SIG-M5 treated with dmso at 0.1 percent for 504 hours (cell line): Measurements from ENCODE around the gene ARID1B.

Source experiments
- DNase-seq: peaks from one replicate; lab custom pipeline; 2025; ENCODE audit not compliant: unreplicated experiment; lab: John Stamatoyannopoulos, UW

Gene ARID1B

DNA sequence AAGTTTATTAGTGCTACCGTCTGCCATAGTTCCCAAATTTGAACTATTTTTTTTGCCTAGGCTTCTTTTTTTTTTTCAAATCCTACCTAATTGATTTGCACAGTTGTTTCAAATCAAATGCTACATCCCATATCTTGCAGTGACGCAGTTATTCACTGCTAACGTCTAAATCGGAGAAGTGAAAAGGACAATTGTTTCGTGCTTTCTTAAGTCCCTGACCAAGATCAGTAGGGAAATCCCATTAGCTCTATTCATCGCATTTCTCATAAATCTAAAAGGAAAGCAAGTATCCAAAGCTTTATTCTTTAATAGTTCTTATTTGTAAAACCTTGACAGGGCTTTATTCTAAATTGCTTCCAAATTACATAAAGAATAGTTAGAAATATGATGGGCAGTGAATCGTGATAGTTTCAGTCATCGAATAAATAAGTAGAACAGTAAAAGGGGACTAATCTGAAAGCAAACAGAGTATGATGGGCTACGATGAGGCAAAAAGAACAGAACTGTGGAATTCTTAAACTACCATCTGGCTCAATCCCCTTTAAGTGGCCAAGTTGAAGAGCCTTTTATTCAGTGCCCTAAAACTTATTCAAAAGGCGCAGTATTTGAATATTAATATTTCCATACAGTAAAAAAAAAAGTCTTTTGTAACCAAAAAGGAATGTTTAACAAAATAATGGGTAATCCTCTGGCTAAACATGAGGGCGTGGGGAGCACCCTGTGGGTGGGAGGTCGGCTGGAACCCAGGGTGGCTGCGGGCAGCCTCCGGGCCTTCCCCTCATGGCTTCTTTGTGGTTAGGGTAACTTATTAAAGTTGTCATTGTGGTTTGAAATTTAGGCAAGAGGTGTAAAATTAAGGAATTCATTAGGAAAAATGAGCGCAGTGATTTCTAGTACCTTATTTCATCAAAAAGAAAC, 3.0 kb upstream of the ARID1B start:
- no peak for DNase-seq

DNA sequence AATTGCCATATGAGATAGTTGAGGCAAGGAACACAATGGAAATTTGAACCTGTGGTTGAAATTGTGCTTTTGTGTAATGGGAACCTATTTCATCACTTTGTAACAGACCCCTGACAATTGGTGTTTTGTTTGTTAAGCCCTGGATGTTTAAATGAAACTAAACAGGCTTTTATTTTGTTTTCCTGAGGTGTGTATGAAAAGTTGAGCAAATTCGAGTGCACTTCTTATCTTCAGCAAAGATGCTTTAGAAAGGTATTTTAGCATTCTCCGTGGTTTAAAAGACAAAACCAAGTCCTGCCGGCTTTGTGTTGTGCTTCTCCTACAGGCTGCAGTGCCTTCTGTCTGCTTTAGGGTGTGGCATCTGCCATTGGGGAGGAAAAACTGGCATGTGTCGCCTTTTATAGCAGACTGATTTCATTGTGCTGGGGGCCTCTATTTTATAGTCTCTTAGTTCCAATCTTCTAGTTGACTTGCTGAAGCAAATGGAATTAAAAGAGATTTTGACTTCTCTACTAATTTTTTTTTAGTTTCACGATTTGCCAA, 2.2 kb upstream of the ARID1B start:
- DNase-seq: no peak

DNA sequence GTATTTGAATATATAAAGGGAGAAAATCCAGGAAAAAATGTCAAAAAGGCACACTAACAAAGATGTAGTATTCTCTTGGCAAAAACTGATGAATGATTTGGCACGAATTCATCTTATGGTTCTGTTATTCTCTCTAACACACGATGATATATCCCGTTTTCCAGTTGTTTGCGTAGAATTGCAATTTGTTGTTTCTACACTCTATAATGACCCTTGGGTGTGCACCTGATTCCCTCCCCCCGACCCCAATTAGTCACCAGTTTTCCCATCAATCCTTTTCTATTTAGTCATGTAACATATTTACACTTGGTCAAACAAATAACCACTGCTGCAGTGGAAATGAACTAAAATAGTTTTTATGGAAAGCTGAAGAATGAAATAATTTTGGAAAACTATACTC, 1.5 kb upstream of the ARID1B start:
- DNase-seq: no peak

DNA sequence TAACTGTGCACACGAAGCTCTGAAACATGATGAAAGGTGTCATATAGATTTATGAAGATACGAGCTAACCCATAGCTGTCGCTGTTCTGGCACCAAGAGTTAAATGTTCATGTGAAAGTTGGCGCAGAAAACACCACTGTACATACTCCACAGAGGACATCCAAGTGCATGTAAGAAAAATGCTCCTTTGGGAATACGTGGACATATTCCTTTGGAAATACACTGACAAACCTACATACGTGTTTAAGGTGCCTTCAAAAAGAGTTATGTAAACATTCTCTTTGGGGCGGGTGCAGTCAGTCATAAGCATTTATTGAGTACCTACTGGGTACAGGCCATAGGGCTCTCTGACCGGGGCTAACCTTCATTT, 723 bp upstream of the ARID1B start:
- peak; percentile 46 for DNase-seq

DNA sequence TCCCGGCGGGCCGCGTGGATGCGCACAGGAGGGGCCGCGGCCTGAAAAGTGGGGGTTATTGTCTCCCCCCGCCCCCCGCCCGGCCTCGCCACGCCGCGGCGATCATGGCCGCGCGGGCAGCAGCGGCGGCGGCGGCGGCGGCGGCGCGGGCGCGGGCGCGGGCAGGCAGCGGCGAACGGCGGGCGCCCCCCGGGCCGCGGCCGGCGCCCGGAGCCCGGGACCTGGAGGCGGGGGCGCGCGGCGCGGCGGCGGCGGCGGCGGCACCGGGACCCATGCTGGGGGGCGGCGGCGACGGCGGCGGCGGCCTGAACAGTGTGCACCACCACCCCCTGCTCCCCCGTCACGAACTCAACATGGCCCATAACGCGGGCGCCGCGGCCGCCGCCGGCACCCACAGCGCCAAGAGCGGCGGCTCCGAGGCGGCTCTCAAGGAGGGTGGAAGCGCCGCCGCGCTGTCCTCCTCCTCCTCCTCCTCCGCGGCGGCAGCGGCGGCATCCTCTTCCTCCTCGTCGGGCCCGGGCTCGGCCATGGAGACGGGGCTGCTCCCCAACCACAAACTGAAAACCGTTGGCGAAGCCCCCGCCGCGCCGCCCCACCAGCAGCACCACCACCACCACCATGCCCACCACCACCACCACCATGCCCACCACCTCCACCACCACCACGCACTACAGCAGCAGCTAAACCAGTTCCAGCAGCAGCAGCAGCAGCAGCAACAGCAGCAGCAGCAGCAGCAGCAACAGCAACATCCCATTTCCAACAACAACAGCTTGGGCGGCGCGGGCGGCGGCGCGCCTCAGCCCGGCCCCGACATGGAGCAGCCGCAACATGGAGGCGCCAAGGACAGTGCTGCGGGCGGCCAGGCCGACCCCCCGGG, 637 bp downstream of the ARID1B start:
- peak; percentile 16 for DNase-seq

DNA sequence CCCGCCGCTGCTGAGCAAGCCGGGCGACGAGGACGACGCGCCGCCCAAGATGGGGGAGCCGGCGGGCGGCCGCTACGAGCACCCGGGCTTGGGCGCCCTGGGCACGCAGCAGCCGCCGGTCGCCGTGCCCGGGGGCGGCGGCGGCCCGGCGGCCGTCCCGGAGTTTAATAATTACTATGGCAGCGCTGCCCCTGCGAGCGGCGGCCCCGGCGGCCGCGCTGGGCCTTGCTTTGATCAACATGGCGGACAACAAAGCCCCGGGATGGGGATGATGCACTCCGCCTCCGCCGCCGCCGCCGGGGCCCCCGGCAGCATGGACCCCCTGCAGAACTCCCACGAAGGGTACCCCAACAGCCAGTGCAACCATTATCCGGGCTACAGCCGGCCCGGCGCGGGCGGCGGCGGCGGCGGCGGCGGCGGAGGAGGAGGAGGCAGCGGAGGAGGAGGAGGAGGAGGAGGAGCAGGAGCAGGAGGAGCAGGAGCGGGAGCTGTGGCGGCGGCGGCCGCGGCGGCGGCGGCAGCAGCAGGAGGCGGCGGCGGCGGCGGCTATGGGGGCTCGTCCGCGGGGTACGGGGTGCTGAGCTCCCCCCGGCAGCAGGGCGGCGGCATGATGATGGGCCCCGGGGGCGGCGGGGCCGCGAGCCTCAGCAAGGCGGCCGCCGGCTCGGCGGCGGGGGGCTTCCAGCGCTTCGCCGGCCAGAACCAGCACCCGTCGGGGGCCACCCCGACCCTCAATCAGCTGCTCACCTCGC, 1.5 kb downstream of the ARID1B start:
- peak; percentile 21 for DNase-seq

DNA sequence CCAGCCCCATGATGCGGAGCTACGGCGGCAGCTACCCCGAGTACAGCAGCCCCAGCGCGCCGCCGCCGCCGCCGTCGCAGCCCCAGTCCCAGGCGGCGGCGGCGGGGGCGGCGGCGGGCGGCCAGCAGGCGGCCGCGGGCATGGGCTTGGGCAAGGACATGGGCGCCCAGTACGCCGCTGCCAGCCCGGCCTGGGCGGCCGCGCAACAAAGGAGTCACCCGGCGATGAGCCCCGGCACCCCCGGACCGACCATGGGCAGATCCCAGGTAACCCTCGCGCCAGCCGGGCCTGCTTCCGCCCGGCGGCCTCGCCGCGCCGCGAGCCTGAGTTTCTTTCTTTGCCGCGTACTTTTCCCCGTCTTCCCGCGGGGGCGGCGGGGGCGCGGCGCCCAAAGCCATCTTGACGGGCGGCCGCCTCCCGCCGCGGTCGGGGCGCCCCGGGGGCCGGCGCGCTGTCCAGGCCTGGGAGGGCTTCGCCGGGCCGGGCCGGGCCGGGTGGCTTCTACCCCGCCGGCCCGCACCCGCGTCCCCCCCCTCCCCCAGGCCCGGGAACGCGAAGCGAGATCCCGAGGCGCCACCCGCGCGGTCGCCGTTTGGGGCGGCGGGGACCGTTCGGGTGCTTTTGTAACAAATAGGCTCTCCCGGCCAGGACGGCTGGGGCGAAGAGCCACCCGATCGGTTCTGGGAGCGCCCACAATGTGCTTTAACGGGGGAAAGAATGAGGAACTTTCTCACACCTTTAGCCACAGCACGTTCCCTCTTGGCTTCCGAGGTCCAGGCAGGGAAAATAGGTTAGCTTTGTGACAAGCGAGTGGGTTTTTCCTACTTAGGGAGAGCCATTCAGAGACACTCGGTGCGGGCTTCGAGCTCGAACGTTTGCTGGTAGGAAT, 2.3 kb downstream of the ARID1B start:
- DNase-seq: peak; percentile 29

DNA sequence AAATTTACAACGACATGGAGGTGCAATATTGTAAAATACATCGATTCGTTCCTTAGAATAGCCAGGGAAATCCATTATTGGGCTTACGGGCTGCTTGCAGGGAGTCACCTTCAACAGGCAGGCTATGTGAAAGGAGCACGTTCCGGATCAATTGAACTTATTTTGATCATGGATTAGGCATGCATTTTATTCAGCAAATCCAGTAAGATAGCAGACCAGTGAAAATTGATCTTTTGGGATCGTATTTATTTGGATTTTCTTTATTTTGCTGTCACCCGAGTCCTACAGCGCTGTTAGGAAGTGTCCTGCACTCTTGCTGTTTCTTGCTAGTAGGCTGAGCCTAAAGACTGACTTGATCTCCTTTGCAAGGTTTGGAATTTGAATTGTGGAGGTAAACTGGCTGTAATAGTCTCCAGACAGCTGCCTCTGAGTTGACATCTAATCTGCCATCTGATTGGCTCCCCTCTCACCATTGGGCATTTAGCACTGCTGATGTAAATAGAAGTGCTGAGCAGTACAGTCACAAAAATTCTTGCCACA, 3.0 kb downstream of the ARID1B start:
- DNase-seq: peak; percentile 90

DNA sequence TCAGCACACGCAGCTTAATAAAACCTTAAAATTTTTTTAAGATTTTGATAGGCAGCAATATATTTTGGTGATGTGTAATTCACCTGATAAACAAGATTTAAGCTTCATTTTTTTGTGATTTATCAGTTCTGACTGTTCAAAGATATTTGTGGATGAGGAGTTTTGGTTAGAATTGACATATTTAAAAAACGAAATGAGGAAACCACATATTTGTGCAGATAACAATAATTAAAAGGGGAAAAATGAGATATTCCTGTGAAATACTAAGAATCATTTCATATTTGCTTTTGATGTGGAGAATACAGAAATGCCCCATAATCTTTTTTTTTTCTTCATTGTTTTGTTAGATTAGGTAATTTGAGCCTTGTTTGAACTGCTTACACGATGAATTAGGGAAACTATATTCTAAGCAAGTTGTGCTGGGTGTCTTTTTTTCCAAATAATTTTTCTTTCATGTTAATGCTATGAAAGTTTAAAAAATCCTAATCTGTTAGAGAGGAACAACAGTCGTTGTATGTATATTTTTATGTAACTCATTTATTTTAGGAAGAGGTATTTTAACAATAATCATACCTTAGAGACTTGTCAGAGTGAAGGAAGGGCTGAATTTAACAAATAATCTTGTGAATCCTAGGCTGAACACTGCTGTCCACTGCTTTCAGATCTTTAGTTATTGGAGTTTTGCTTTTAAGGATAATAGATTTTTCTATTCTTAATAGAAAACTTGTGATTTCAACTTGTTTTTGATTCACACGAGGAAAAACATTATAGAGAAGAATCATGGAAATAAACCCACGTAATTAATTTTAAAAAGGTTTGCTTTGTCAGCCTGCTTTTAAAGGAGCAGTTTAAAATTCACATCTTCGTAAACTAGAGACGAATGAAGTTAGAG, 4.0 kb downstream of the ARID1B start:
- DNase-seq: no peak

DNA sequence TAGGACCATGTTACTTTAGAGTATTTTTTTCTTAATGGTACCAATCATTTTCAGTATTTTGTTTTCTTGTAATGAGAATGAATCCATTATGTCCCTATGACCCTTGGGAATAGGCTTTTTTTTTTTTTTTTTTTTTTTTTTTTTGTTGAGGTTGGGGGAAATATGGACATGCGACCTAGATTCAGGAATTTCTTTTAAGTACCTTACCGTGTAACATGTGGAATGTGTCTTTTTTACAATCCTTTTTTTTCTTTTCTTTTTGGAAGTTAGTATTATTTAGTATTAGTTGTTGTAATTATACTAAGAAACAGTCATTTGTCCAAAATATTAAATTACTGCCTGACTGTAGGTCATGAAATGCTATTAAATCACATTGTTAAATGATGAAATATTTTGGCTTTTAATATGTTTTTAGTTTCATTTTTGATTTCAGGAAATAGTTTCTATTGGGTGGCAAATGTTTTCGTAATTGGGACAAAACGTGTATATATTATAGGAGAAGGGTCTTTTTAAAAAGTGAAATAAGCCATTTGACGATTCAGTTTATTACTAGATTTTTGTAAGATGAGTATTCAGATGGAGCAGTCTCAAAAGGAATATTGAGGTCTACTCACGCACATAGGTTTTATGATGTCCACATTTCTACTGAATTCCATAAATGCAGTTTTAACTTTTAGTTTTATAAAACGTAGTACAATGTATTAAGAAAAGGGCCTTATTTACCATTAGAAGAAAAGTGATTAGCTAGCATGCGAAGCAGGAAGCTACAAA, 4.9 kb downstream of the ARID1B start:
- no peak for DNase-seq

DNA sequence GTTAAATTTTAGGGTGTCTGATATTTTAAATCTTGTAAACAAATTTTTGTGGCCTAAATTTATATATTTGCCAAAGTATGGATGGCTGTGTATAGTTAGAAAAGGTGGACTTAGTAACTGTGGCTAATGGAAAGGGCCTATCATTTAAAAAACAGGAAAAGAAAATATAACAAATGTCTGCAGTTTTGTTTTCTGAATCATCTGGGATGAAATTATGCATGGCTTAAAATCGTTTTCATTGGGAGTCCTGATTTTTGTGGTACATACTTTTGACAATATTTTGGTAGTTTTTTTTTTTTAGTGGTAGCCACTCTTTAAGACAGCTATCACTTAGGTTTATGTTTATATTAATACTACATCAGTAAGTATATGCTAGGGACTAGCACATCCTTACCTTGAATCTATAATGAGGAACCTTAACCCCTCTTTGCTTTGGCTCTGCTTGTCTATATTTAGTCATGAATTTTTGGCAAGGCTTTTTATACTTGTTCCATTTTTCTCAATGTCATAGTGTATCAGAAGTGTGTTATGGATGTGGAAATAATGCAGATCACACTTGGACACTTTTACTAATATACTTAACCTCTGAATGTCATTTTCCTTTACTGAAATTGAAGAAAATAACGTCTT, 5.6 kb downstream of the ARID1B start:
- no peak for DNase-seq

DNA sequence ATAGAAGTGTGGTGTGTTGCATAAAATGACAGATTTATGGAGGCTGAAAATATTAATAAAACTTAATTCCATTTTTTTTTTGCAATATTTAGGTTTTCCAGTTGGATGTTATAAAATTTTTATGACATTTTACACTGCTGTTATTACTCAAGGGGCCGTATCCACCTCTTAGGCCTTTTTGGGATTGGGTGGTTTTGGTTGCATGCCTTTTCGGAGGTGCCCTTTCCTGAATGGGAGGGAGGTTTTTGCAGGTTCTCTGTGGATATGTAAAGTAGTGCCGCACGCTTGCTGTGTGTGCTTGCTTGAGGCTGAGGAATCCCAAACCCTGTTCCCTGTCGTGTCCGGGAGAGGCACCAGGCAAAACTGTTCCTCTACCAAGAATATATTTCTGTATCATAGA, 6.8 kb downstream of the ARID1B start:
- no peak for DNase-seq

DNA sequence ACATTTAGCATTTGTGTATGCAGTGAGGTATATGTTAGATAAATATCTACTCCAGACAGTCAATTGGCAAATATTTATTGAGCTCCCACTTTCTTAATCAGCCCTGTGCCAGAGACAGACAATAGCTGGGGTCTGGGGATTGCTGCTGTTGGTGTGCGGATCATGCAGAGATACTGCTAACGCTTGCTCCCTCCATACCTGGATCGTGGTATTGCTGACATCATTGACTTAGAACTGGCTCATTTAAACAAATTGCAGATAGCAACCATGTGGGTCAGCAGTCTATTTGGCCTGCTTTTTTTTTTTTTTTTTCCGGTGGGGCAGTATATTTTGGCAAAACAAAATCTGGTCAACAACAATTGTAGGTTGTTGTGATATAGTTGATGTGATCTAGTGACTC, 9.5 kb downstream of the ARID1B start:
- no peak for DNase-seq

DNA sequence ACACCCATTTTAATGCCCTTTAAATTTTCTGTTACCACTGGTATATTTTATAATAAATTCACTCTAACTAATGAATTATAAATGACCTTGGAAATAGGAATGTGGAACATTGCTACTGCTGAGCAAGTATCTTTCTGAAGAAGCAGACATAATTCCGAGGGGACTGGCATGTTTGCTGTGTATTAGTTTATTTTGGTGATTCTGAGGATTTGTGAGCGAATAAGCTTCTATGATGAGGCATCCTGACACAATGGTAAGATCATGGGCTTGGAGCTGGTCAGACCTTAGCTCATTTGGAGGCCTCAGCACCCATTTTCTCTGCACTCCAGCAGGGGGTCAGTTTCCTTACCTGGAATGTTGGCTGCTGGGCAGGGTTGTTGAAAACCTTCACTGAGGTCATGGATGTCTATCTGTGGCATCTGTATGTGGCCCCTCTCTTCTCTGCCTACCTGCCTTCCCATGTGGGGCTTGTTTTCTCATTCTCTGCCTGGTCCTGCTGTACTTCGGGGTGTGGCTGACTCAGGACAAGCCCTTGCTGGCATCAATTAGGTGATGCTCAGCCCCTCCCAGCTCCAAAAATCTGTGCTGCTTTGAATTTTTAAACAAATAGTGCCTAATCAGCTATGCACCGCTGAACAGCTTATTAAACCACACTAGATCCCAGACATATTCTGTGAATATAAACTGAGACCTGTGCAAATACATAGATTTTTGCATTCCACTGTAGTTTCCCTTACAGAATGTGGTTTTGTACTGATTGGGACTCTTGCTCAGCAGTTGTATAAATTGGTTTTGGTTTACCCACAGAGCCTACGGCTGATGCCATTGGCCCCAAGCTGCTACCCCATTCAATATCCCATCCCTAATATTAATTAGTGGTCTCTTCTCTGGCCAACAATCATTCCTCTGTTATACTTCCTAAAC, 10.7 kb downstream of the ARID1B start:
- no peak for DNase-seq

DNA sequence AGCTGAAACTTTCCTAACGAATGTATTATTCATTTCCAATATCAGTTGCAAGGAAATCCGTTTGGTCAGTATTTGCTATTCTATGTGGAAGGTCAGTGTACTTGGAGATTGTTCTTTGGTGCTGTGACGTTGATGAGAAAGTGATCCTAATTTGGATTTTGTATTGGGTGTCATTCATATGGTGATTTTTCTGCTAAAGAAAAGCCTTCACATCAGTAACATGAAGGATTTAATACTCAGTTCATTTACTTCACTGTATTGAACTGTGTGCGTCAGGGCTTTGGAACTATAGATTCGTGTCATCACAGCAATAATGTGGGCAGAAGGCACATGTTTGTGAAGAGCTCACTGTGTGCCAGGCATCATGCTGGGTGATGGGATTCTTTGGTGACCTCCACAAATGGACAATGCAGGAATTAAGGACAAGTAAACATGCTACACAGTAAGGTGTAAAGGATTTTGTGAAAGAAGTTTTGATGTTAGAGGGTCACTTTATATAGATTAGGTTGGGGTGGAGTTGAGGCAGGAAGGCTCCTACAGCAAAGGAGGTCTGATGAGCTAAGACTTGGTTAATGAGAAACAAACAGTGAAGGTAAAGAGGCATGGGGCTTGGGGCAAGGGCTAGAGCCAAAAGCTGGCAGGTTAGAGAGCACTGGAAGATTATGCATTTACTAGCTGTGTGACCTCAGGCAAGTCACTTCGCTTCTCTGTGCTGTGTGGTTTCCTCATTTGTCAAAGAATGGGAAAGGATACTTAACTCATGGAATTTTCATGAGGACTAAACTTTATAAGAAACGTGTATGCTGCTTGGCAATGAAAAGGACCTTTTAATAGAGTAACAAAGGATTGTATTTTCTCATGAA, 12.1 kb downstream of the ARID1B start:
- DNase-seq: no peak
